ENCODE measurements around the gene ZNF283.

- no peak for TF ChIP-seq CTCF (conservative IDR thresholded peaks at IDR 0.05)
- TF ChIP-seq ZFX (IDR thresholded peaks at IDR 0.05), result no peak
These were observed 53.4 kb downstream of the ZNF283 start for GRCh38 chr19:43880483-43880882.

All from C4-2B (cell line).